OCI-LY7 (cell line): Measurements from ENCODE around the gene CDH23. TPM values are rescaled to one million over a fixed set of nuclear protein-coding genes. Genes with fewer than 3 reads are reported as not detected.

Experiments used
- BruUV-seq: library from RNA; stranded (reverse); fragments of 400-500 nt; replicated peaks from 2 replicates; lab custom pipeline; 2021; lab: Mats Ljungman, UMichigan
- CTCF ChIA-PET: fragments of 300-600 bp; sonication (Branson Sonifier 250); formaldehyde crosslinking; loops from one replicate; lab custom pipeline; 2022; ENCODE audit warnings: antibody characterized with exemption; ENCODE audit not compliant: unreplicated experiment; lab: Charles Lee
- POLR2A ChIA-PET: fragments of 300-600 bp; sonication (Branson Sonifier 250); formaldehyde crosslinking; loops from one replicate; lab custom pipeline; 2022; ENCODE audit warnings: antibody characterized with exemption; lab: Charles Lee
- DNase-seq: peaks from one replicate; pipeline ENCODE4 v3.0.0-alpha.2; 2015; ENCODE audit warnings: low spot score
- H2AFZ ChIP-seq: fragments of 200-600 bp; sonication (generic), shearing (Covaris generic); 2 replicates; pipeline ENCODE4 v1.6.1; 2014; ENCODE audit warnings: mild to moderate bottlenecking, antibody characterized with exemption, low read length, moderate library complexity
- H3K27ac ChIP-seq: fragments of 200-600 bp; sonication (generic); 2 replicates; pipeline ENCODE4 v1.5.1; 2014; ENCODE audit warnings: mixed run types, low read depth, mild to moderate bottlenecking, moderate library complexity, low read length, inconsistent platforms; ENCODE audit not compliant: poor library complexity, severe bottlenecking
- H3K36me3 ChIP-seq: fragments of 200-600 bp; sonication (generic); 2 replicates; pipeline ENCODE4 v1.6.1; 2014; ENCODE audit warnings: mild to moderate bottlenecking, antibody characterized with exemption, low read length, moderate library complexity, mixed read lengths; ENCODE audit not compliant: insufficient read depth
- H3K4me1 ChIP-seq: fragments of 200-600 bp; sonication (generic); 2 replicates; pipeline ENCODE4 v1.5.1; 2014; ENCODE audit warnings: mild to moderate bottlenecking, low read length; ENCODE audit not compliant: insufficient read depth, poor library complexity, severe bottlenecking
- H3K4me2 ChIP-seq: fragments of 200-600 bp; sonication (generic); 2 replicates; pipeline ENCODE4 v1.6.1; 2014; ENCODE audit warnings: mild to moderate bottlenecking, low read length
- H3K4me3 ChIP-seq: fragments of 200-600 bp; sonication (generic); 2 replicates; pipeline ENCODE4 v1.5.1; 2014; ENCODE audit warnings: mild to moderate bottlenecking, low read depth, low read length; ENCODE audit not compliant: poor library complexity, severe bottlenecking
- H3K79me2 ChIP-seq: fragments of 200-600 bp; sonication (generic); 2 replicates; pipeline ENCODE4 v1.6.1; 2016; ENCODE audit warnings: low read depth, mild to moderate bottlenecking, low read length, moderate library complexity, mixed read lengths; ENCODE audit not compliant: insufficient read depth
- H3K9me2 ChIP-seq: fragments of 200-600 bp; sonication (generic); 2 replicates; pipeline ENCODE4 v1.6.1; 2016; ENCODE audit warnings: mild to moderate bottlenecking, low read length, mixed read lengths; ENCODE audit not compliant: insufficient read depth
- H3K9me3 ChIP-seq: fragments of 200-600 bp; sonication (generic); 2 replicates; pipeline ENCODE4 v1.6.1; 2014; ENCODE audit warnings: mild to moderate bottlenecking, mixed run types, low read length, mixed read lengths
- H4K20me1 ChIP-seq: fragments of 200-600 bp; sonication (generic); 2 replicates; pipeline ENCODE4 v1.6.1; 2014; ENCODE audit warnings: mild to moderate bottlenecking, antibody characterized with exemption, low read length, moderate library complexity, mixed read lengths; ENCODE audit not compliant: insufficient read depth
- EZH2phosphoT487 ChIP-seq: fragments of 200-600 bp; sonication (generic); IDR thresholded peaks from 2 replicates; pipeline ENCODE4 v1.6.1; 2018; ENCODE audit warnings: low read depth, borderline replicate concordance, mild to moderate bottlenecking, mixed run types, antibody characterized with exemption, low read length, moderate library complexity, mixed read lengths
- intact Hi-C: fragments of 100-400 bp; cut with micrococcal nuclease; formaldehyde crosslinking; loops from one replicate; pipeline ENCODE4 v1.10.0; 2022; ENCODE audit not compliant: unreplicated experiment
- total RNA-seq, 2 experiments: library from RNA; depleted of rRNA in 1 of 2; stranded (reverse); fragments of >200 nt in 1 of 2; shearing (Covaris generic) in 1 of 2; gene quantifications; 2 replicates each; pipeline ENCODE4 v1.2.3, GENCODE V29; 2014 to 2022
- TF ChIP-seq, protein P1 (sequence below): fragments of 200-600 bp; sonication (generic); conservative IDR thresholded peaks from 2 replicates; pipeline ENCODE4 v1.5.1; 2014; ENCODE audit warnings: mild to moderate bottlenecking, antibody characterized with exemption, low read length, moderate library complexity, mixed read lengths

The CDH23 gene
- total RNA-seq, 2 experiments from 2014 or later, result 0.92 to 9.9 TPM

DNA sequence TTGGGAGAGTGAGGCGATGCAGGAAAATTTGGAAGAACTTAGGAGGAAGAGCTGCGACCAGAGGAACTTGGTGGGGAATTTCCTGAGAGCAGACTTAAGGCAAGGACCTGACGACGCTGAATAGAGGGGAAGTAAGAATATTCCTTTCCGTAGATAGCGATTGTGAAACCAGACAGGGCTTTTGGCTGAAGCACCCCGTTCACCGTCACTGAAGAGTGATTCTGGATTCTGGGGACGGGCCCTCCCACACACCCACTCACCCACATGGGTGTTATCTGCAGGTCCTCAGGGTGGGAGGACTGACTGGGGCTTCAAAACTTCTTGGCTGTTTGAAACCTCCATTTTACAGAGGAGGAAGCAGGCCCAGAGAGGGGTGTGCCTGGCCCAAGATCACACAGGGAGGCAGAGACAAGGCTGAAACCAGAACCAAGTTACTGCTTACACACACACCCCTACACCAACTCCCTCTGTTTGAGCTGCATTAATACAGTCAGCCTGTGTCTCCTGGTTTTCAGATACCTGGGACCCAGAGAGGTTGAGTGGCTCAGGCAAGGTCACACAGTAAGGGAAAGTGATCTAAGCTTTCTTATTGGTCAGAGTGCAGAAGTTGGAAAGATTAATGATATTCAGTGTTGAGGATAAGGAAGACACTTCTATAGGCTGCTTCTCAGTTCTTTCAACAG is 37.2 kb upstream of the CDH23 start:
- H2AFZ ChIP-seq, result no peak overlapping the region
- no peak overlapping the region for H3K27ac ChIP-seq
- intact Hi-C loops, result no loop called here
- H3K79me2 ChIP-seq, result no peaks in the 10 kb centered on the region
- no peak overlapping the region for H3K4me2 ChIP-seq
- ChIA-PET POLR2A (interaction anchor here (1.1 to 1.5 kb wide), 2 partner anchors 9 to 14 kb away, joined by 3 to 6 read pairs; no protein-coding TSS in a partner anchor), CTCF (interaction anchor here (1.0 to 1.2 kb wide), 2 partner anchors 13 to 15 kb away, joined by 3 to 4 read pairs; no protein-coding TSS in a partner anchor)
- H3K36me3 ChIP-seq, result no peaks in the 10 kb centered on the region; the same call in 1 of the 2 replicates
- TF ChIP-seq, protein P1, sequence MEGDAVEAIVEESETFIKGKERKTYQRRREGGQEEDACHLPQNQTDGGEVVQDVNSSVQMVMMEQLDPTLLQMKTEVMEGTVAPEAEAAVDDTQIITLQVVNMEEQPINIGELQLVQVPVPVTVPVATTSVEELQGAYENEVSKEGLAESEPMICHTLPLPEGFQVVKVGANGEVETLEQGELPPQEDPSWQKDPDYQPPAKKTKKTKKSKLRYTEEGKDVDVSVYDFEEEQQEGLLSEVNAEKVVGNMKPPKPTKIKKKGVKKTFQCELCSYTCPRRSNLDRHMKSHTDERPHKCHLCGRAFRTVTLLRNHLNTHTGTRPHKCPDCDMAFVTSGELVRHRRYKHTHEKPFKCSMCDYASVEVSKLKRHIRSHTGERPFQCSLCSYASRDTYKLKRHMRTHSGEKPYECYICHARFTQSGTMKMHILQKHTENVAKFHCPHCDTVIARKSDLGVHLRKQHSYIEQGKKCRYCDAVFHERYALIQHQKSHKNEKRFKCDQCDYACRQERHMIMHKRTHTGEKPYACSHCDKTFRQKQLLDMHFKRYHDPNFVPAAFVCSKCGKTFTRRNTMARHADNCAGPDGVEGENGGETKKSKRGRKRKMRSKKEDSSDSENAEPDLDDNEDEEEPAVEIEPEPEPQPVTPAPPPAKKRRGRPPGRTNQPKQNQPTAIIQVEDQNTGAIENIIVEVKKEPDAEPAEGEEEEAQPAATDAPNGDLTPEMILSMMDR, result no peak
- no peak for TF ChIP-seq EZH2phosphoT487
- no peaks in the 10 kb centered on the region for H3K9me3 ChIP-seq
- H3K9me2 ChIP-seq, result no peaks in the 10 kb centered on the region
- H4K20me1 ChIP-seq, result no peaks in the 10 kb centered on the region
- H3K4me1 ChIP-seq, result no peaks in the 10 kb centered on the region
- DNase-seq, result no peak
- no peak overlapping the region for H3K4me3 ChIP-seq
- BruUV-seq, result no TSS peak

DNA sequence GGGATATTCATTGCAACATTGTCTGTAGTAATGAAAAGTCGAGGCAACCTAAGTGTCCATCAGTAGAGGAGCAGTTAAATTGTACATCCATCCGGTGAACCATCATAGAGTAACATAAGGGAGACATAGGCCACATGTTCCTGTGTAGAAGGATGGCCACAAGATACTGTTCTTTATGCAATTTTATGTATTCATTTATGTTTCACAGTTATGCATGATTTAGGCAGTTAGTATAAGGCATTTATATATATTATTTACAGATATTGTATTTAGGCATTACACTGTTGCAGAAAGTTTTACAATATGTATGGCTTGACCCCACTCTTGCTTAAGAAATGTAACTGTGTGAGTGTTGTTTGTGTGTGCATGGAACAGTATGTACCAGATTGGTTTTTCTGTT is 36.0 kb upstream of the CDH23 start:
- Histone ChIP-seq H3K27ac (no peak overlapping the region), H3K9me2 (no peaks in the 10 kb centered on the region), H3K79me2 (no peaks in the 10 kb centered on the region), H3K36me3 (no peaks in the 10 kb centered on the region; the same call in 1 of the 2 replicates), H4K20me1 (no peaks in the 10 kb centered on the region), H3K9me3 (no peaks in the 10 kb centered on the region), H3K4me3 (no peak overlapping the region), H3K4me2 (no peak overlapping the region), H2AFZ (no peak overlapping the region), H3K4me1 (no peaks in the 10 kb centered on the region)
- no peak for TF ChIP-seq EZH2phosphoT487
- TF ChIP-seq, protein P1, result no peak
- ChIA-PET POLR2A (interaction anchor here (1.1 to 1.5 kb wide), 2 partner anchors 10 to 12 kb away, joined by 3 to 6 read pairs; no protein-coding TSS in a partner anchor), CTCF (no interaction called here)
- intact Hi-C loops, result no loop called here
- BruUV-seq, result no TSS peak
- DNase-seq, result no peak

DNA sequence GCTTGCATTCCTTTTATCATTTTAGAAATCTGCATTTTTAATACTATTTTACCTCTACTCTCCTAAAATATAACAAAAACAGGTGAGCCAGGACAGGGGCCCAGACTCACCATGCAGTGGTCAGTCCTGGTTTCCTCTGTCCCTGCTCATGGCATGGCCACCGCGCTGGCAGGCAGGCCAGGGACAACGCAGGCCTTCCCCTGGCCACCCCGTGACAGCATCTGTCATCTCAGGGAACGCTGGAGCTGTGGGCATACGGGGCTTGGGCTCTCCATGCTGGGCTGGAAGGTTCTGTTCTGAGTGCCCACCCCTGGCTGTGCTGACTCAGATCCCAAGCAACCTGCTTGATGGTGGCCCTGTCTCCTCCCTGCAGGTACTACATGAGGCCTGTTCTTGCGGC is 35.1 kb upstream of the CDH23 start:
- CTCF ChIA-PET, result no interaction called here
- H3K9me3 ChIP-seq, result no peaks in the 10 kb centered on the region
- BruUV-seq, result no TSS peak

More for the DNA sequence above, 35.1 kb upstream of the CDH23 start:
- Histone ChIP-seq H3K27ac (no peak overlapping the region), H3K9me2 (no peaks in the 10 kb centered on the region), H3K4me1 (no peaks in the 10 kb centered on the region), H3K36me3 (no peaks in the 10 kb centered on the region; the same call in 1 of the 2 replicates), H3K4me2 (no peak overlapping the region), H2AFZ (no peak overlapping the region), H4K20me1 (no peaks in the 10 kb centered on the region), H3K4me3 (no peak overlapping the region), H3K79me2 (no peaks in the 10 kb centered on the region)
- TF ChIP-seq, protein P1, result no peak
- TF ChIP-seq EZH2phosphoT487, result no peak
- no peak for DNase-seq
- POLR2A ChIA-PET, result no interaction called here
- intact Hi-C loops, result no loop called here
